Stomach (tissue), 9 donors: ENCODE results near the gene TBX10. TPM values are rescaled to one million over a fixed set of nuclear protein-coding genes. Genes with fewer than 3 reads are reported as not detected.
A peak's percentile ranks its signal among the peaks of the same experiment; 100 is the strongest.

Experiments
- DNase-seq, 2 donors: peaks; one replicate each; pipeline versions ENCODE4 v3.0.0 to v3.0.0-alpha.2; 2013 to 2019
- H3K27ac ChIP-seq, 5 donors: fragments of 200-600 bp in 4 of 5; sonication (generic) in 4 of 5; one replicate each; pipeline ENCODE4 v1.5.1; 2013 to 2019; ENCODE audit warnings: mild to moderate bottlenecking in 1 of 5, moderate library complexity in 1 of 5
- H3K27me3 ChIP-seq, 3 donors: fragments of 200-600 bp; sonication (generic); one replicate each; pipeline ENCODE4 v1.5.1; 2017 to 2019; ENCODE audit warnings: mixed run types in 1 of 3
- H3K36me3 ChIP-seq, 4 donors: fragments of 200-600 bp; sonication (generic); 1 replicate in 3 of 4; 2 replicates in 1 of 4; pipeline ENCODE4 v1.5.1; 2016 to 2019
- H3K4me1 ChIP-seq, 4 donors: fragments of 200-600 bp; sonication (generic); one replicate each; pipeline ENCODE4 v1.5.1; 2016 to 2019
- H3K4me3 ChIP-seq, 4 donors: fragments of 200-600 bp; sonication (generic) in 3 of 4; one replicate each; pipeline ENCODE4 v1.5.1; 2016 to 2019; ENCODE audit warnings: mild to moderate bottlenecking in 1 of 4
- H3K9me3 ChIP-seq, 4 donors: fragments of 200-600 bp; sonication (generic); one replicate each; pipeline ENCODE4 v1.5.1; 2016 to 2019
- CTCF ChIP-seq, 7 experiments: fragments of 450-650 bp in 4 of 7; fragments of 200-600 bp in 3 of 7; sonication (generic) in 3 of 7; IDR thresholded peaks; one replicate each; pipeline ENCODE4 v1.5.1; 2016 to 2019; ENCODE audit warnings: antibody characterized with exemption in 7 of 7, control low read depth in 2 of 7, mild to moderate bottlenecking in 1 of 7
- EP300 ChIP-seq: sonication (generic); formaldehyde crosslinking; IDR thresholded peaks from one replicate; pipeline ENCODE4 v1.6.1; 2017; ENCODE audit warnings: antibody characterized with exemption
- POLR2A ChIP-seq, 4 donors: fragments of 450-650 bp; IDR thresholded peaks; one replicate each; pipeline ENCODE4 v1.6.1; 2016; ENCODE audit warnings: antibody characterized with exemption in 4 of 4, control low read depth in 2 of 4, mild to moderate bottlenecking in 1 of 4, moderate library complexity in 1 of 4
- POLR2AphosphoS5 ChIP-seq, 3 donors: sonication (generic); formaldehyde crosslinking; IDR thresholded peaks; one replicate each; pipeline ENCODE4 v1.6.1; 2016; ENCODE audit warnings: antibody characterized with exemption in 3 of 3
- WGBS, 5 donors: extraction: QIAGEN DNeasy Blood & Tissue Kit in 3 of 5; methylation state at CpG; one replicate each; pipeline versions ENCODE4 v1.1.5 to v1.1.7; 2013 to 2018; 5-methylcytosine and 5-hydroxymethylcytosine counted together
- intact Hi-C: fragments of 100-400 bp; cut with DNase I; formaldehyde crosslinking; loops from one replicate; pipeline ENCODE4 v1.15.1; 2023; ENCODE audit warnings: low total_unique reads
- polyA plus RNA-seq, 3 donors: library from polyadenylated mRNA; stranded (reverse); fragments of 200-250 nt; gene quantifications; one replicate each; pipeline ENCODE4 v1.2.3, GENCODE V29; 2013
- total RNA-seq, 5 donors: library from RNA; depleted of rRNA; stranded (reverse); fragments of >200 nt; gene quantifications; one replicate each; pipeline versions ENCODE4 v1.1.0 to v1.2.3, GENCODE V29; 2014 to 2016
- donor health status: healthy with polysubstance abuse.
- donor health status: Bipolar disorder and iron deficiency.
- donor health status: healthy.

The TBX10 gene
- total and polyA plus RNA-seq, 8 donors, result not detected

- TF ChIP-seq POLR2AphosphoS5 (IDR thresholded peaks at IDR 0.05), result no peak
- no peak for TF ChIP-seq EP300
- TF ChIP-seq POLR2A (IDR thresholded peaks at IDR 0.05), result no peak
- TF ChIP-seq CTCF (IDR thresholded peaks at IDR 0.05), result no peak
- peak in 1 of 2 donors; percentile 8 for DNase-seq
- Histone ChIP-seq H3K4me1 (peaks cover 16 to 41% (median 27%) of the 10 kb centered on the region in 4 donors), H3K27me3 (no peaks in the 10 kb centered on the region), H3K4me3 (peak overlapping the region; percentile 96 to 99 (median 98)), H3K9me3 (no peaks in the 10 kb centered on the region), H3K36me3 (peaks cover 38 to 42% (median 40%) of the 10 kb centered on the region in 4 donors), H3K27ac (peak overlapping the region in 3 of 5 donors; percentile 90 to 92 (median 92))
- 26 to 40% (median 32%) methylated on average over 9 of the region's 9 CpGs for WGBS, 5 donors
- intact Hi-C loops, result no loop called here
These were observed 32.1 kb downstream of the TBX10 start for GRCh38 chr11:67607507-67607906.

- 0 to 3% (median 1%) methylated on average over 19 to 69 of the region's 69 CpGs for WGBS, 5 donors
- intact Hi-C loops, result no loop called here
- peak; percentile 98 to 99 for DNase-seq
- Histone ChIP-seq H3K9me3 (no peaks in the 10 kb centered on the region), H3K4me1 (peaks cover 16 to 41% (median 27%) of the 10 kb centered on the region in 4 donors), H3K4me3 (peak within 1 kb of the TSS; percentile 96 to 99 (median 98)), H3K27me3 (no peaks in the 10 kb centered on the region), H3K27ac (peak within 1 kb of the TSS; percentile 75 to 92 (median 90)), H3K36me3 (peaks cover 30 to 34% (median 33%) of the 10 kb centered on the region in 4 donors)
- TF ChIP-seq POLR2AphosphoS5 (IDR thresholded peaks at IDR 0.05) (peak; percentile 92 to 97 (median 93)), POLR2A (IDR thresholded peaks at IDR 0.05) (no peak), CTCF (IDR thresholded peaks at IDR 0.05) (peak in 5 of 7 experiments; percentile 63 to 89 (median 76)), EP300 (no peak)
These were observed 32.9 kb downstream of the TBX10 start, which contains the start of gene NDUFV1 for GRCh38 chr11:67606492-67607295. NDUFV1 (plus strand) TSS chr11:67606936; CDS start chr11:67607005, 69 bp downstream.

GRCh38 chr11:67606093-67606491 is 33.5 kb downstream of the TBX10 start:
- no peak for DNase-seq
- Histone ChIP-seq H3K4me3 (peak overlapping the region; percentile 96 to 99 (median 98)), H3K36me3 (peaks cover 24 to 28% (median 27%) of the 10 kb centered on the region in 4 donors), H3K4me1 (peaks cover 16 to 41% (median 27%) of the 10 kb centered on the region in 4 donors), H3K27ac (peak overlapping the region in 4 of 5 donors; percentile 81 to 92 (median 91)), H3K9me3 (no peaks in the 10 kb centered on the region), H3K27me3 (no peaks in the 10 kb centered on the region)
- TF ChIP-seq POLR2AphosphoS5 (IDR thresholded peaks at IDR 0.05), result no peak
- no peak for TF ChIP-seq CTCF (IDR thresholded peaks at IDR 0.05)
- no peak for TF ChIP-seq EP300
- no peak for TF ChIP-seq POLR2A (IDR thresholded peaks at IDR 0.05)
- 31 to 43% (median 39%) methylated on average over 14 to 17 of the region's 17 CpGs for WGBS, 5 donors
- intact Hi-C loops, result no loop called here

- no peak for DNase-seq
- no peak for TF ChIP-seq EP300
- intact Hi-C loops, result no loop called here
- Histone ChIP-seq H3K27ac (peak overlapping the region in 2 of 5 donors; percentile 90 to 92), H3K27me3 (no peaks in the 10 kb centered on the region), H3K4me3 (no peak overlapping the region), H3K4me1 (peaks cover 16 to 41% (median 27%) of the 10 kb centered on the region in 4 donors), H3K9me3 (no peaks in the 10 kb centered on the region), H3K36me3 (peaks cover 17 to 22% (median 21%) of the 10 kb centered on the region in 4 donors)
- WGBS, 5 donors, result 57 to 67% (median 61%) methylated on average over 10 to 11 of the region's 11 CpGs
These were observed 34.1 kb downstream of the TBX10 start for GRCh38 chr11:67605231-67606011.
